Measurements from ENCODE around the gene LZTS2.
"Not testable (repeated sequence)": the region's sequence is repeated elsewhere in the genome, so short reads cannot be mapped to it uniquely, and the experiment has no call there.

LZTS2 gene

DNA sequence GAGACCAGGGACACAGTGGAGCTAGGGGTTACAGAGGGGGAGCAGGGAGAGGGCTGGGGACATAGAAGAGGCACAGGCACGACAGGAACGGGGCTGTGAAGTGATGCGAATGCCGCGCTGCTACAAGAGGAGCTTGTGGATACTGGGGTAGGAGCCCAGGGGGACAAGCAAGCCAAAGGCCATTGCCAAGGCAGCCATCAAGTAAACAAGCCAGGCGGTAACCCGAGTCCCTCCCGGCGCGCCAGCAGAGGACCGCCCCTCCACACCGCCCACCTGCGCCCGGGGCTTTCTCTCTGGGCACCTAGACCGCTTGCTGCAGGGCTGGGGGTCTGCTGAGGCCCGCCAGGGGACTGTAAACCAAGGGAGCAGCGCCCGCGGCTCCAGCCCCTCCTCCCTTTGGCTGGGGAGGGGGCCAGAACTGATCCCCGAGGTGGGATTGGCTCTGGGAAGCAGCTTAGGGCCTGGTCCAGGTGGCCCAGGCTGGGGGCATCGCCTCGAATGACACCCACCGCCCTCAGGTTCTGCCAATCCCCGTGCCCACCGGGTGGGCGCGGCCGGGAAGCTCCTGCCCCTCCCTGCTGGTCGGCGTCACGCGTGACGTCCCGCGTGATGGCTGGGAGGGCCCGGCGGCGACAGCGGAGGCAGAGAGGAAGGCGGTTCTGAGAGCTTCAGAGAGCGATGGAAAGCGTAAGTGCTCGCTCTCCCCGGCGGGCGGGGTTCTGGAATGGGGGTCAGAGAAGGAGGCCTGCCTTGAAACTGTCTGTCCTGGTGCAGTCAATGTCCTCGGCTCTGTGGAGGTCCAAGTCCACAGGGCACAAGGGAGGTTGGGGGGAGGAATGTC lies 32.4 kb downstream of the LZTS2 start:
- peak; percentile 53 for DNase-seq (ENCODE audit: low read depth in 2 of 2, low spot score in 1 of 2)

DNA sequence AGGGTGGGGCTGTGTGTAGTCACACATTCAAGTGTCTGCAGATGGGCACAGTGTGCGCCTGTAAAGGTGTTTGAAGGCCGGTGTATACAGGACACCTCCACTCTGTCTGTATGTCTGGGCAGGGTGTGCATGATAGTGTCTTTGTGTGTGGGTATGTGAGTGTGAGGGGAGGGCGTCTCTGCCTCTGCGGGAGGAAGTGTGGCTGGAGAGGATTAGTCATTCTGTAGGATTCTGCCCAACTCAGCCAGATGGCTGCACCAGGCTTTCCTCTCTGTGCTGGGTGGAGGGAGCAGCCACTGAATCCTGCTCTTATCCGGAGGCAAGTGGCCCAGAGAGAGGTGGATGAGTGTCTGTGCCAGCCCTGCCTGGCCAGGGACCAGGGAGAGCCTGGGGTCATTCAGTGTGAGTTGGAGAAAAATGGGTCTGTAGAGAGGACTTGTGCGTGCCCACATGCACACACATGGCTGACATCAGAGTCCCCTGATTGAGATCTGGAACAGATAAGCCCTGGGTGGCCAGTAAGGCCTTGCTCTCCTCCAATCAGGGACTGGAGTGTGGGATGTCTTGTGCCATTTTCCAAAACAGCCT lies 33.1 kb downstream of the LZTS2 start:
- peak; percentile 40 to 52 for DNase-seq (ENCODE audit: low read depth in 2 of 2, low spot score in 1 of 2)

DNA sequence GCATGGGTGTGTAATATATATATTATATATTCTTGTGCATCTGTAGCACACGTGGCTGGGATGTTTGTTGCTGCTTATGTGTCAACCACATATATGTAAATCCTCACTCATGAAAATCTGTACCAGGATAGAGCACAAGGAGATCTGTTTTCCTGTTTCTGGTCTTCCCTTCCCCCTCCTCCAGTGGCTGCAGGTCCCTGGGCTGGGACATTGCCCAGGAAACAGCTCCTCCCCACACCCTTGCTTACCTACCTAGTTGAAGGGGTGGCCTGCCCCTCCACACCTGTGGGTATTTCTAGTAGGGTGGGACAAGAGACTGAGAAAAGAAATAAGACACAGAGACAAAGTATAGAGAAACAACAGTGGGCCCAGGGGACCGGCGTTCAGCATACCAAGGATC lies 33.7 kb downstream of the LZTS2 start:
- no peak for DNase-seq (ENCODE audit: low read depth in 2 of 2, low spot score in 1 of 2)

DNA sequence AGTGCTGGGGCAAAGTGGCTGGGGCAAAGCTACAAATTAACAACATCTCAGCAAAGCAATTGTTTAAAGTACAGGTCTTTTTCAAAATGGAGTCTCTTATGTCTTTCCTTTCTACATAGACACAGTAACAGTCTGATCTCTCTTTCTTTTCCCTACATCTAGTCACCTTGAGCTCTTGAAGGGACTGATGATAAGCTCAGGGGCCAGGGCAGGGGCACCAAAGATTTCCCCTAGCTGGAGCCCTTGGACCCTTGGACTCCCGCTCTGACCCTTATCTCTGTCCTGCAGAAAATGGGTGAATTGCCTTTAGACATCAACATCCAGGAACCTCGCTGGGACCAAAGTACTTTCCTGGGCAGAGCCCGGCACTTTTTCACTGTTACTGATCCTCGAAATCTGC lies 34.8 kb downstream of the LZTS2 start:
- DNase-seq (ENCODE audit: low read depth in 2 of 2, low spot score in 1 of 2), result not testable (repeated sequence)

DNA sequence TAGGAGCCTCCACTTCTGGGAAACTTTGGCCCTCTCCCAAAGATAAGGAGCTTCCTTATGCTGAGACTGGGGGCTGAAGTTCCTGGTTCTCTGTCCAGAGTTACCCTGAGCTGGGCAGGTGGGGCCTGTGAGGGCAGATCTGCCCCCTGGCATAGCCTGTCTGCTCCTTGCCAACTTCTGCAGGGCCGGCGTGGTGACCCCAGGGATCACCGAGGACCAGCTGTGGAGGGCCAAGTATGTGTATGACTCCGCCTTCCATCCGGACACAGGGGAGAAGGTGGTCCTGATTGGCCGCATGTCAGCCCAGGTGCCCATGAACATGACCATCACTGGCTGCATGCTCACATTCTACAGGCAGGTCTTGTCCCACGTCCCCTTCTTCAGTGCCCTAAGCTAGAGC lies 35.7 kb downstream of the LZTS2 start:
- DNase-seq (ENCODE audit: low read depth in 2 of 2, low spot score in 1 of 2), result no peak

DNA sequence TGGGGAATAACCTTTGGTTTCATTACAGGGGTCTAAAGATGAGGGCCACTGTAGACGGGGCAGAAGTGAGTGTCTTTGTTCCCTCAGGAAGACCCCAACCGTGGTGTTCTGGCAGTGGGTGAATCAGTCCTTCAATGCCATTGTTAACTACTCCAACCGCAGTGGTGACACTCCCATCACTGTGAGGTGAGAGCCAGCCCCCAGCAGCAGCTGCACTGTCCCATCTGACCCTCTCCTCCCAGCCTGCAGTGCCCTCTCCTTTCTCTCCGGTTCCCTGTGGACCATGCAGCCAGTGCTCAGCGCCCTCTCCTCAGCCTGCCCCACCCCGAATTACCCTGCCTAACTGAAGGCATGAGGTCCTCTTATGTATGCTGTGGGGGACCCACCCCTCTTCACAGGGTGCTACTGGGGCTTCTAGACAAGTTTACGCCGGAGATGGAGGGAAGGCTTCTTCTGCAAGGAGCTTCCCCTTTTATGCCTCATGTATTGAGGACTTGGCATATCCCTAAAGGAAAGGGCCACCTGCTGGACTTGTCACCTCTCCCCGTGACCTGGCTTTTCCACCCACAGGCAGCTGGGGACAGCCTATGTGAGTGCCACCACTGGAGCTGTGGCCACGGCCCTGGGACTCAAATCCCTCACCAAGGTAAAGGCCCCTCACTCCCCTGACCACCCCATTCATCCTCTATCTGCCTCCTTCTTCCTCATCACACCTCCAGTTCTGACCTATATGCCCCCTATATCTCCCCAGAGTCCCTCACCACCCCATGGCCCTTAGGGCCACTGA lies 36.5 kb downstream of the LZTS2 start:
- DNase-seq (ENCODE audit: low read depth in 2 of 2, low spot score in 1 of 2), result no peak

DNA sequence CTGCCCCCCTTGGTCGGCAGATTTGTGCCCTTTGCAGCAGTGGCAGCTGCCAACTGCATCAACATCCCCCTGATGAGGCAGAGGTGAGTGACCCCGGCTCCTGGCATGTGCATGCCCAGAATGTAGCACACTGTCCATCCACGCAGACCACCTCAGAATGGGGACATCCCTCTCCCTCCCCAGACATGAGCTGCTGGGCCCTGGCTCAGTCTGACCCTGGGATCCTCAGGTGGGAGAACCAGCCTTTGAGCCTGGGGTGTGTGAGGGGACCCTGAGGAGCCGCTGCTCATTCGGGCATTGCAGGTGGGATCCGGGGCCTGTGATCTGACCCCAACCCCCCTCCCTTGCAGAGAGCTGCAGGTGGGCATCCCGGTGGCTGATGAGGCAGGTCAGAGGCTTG lies 37.1 kb downstream of the LZTS2 start:
- no peak for DNase-seq (ENCODE audit: low read depth in 2 of 2, low spot score in 1 of 2)

DNA sequence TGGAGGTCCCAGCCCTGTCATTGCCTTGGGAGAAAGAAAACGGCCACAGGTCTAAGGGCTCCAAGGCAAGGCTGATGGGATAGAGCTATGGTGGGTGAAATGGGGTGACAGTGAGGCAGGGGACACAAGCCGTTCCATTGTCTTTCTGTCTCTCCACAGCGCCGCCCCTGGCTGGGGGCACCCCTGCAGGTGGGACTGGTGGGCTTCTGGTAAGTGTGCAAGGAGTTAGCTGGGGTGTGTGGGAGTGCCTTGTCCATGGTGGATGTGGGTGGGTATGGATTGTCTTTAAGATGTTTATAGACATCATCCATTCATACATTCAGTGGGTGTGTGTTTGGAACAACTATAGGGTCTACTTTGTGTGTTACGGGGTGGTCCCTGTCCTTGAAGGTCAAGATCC lies 38.9 kb downstream of the LZTS2 start:
- no peak for DNase-seq (ENCODE audit: low read depth in 2 of 2, low spot score in 1 of 2)

DNA sequence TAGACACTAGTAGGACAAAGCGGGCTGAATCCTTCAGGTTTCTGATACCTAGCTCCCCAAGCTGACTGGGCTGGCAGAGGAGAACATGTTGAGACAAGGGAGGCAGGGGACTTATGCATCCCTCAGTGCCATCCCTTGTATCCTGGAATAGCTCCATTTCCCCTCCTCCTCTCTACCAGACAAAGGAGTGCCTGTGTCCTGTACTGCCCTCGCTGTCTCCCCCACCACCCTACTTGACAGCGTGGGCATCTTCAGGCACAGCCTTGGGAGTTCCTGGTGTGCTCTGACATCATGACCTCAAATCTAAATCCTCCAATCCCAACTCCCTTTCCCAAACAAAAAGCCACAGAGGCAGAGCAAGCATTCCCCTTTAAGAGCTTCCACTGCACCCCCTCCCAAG lies 40.5 kb downstream of the LZTS2 start:
- no peak for DNase-seq (ENCODE audit: low read depth in 2 of 2, low spot score in 1 of 2)

DNA sequence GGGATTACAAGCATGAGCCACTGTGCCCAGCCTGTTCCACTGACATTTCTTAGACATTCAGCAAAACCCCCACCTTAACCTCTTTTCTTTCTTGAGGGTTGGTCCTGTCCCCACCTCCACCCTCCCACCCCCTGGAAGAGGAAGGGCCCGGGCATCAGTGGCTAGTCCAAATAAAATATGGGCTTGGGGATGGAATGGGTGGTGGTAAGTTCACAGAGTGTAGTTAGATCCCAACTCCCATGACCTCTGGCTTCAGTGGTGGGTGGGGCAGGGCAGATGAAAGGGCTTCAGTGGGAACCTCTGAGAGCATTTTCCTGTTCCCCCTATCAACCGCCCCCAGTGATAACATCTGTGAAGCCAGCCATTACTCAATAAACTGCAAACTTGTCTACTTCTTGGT lies 41.2 kb downstream of the LZTS2 start:
- no peak for DNase-seq (ENCODE audit: low read depth in 2 of 2, low spot score in 1 of 2)

DNA sequence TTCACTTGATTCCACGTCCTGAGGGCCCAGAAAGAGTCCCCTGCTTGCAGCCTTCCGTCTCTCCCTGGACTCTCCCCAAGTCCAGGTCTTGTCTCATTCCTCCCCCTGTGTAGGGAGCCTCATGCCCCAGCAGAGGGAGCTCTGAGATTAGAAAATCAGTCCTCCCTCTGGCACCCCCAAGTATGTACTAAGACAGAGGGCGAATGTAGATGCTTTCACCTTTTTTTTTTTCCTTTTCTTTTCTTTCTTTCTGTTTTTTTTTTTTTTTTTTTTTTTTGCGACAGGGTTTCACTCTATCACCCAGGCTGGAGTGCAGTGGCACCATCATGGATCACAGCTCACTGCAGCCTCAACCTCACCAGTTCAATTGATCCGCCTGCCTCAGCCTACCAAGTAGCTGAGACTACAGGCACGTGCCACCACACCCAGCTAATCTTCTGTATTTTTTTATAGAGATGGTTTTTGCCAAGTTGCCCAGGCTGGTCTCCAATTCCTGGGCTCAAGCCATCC lies 41.7 kb downstream of the LZTS2 start:
- DNase-seq (ENCODE audit: low read depth in 2 of 2, low spot score in 1 of 2), result peak; percentile 47 to 49

DNA sequence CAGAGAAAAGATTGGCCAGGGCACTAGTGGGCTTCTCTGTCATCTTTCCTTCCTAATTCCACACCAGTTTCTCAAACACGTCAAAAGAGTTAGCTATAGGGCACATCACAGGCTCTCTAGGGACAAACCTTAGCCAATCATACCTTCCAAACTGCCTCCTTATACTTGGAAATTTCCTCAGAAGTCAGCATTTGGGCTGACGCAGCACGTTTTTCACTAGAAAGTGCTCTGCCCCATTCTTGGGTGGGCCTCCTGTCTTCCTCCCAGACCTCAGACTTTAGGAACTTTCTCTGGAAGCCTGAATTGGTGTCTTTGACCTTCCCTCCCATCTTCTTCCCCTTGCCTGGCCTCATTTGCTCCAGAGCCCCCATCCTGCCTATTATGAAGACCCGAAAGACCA lies 42.5 kb downstream of the LZTS2 start:
- no peak for DNase-seq (ENCODE audit: low read depth in 2 of 2, low spot score in 1 of 2)

DNA sequence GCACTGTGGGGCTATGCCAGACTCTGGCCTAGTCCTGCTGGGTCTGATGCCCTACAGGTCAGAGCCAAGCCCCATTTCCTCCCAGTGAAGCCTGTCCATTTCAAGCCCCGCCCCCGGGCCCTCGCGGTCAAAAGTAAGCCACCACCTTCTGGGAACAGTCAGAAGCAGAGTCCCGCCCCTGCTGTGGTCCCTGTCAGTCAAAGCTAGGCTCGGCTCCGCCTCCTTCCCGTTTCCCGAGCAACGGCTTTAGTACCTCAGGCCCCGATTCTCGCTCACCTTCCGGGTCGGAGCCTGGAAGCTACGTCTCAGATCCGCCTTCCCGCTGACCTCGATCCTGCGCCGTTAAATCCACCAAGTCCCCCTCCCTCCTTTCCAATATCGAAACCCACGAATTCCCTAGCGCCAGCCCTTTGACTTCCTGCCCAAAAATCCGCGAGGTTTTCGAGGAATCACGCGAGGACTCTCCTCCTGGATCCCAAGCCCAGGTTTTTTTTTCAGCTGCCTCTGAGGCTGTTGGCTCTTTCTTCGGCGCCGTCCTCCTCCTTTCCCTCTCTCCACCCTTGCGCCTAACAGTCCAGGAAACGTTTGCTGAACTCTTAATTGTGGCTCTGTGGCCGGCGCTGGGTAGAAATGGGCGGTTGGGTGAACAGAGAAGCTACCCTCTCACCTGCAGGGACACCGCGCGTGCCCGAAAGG lies 43.2 kb downstream of the LZTS2 start:
- DNase-seq (ENCODE audit: low read depth in 2 of 2, low spot score in 1 of 2), result peak; percentile 72 to 75

DNA sequence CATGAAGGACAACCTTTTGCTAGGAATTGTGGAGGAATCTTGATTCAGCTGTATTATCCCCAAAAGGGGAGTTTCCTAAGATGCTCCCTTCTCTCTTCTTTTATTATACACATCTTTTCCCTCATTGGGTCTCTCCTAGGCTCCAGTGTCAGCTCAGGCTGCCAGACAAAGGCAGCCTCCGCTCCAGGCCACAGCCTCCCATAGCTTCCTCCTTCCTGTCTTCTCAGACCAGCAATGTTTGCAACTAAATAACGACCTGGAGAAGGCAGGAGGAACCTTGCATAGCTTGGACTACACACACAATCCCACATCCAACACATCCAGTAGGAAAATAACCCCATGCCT lies 43.7 kb downstream of the LZTS2 start:
- no peak for DNase-seq (ENCODE audit: low read depth in 2 of 2, low spot score in 1 of 2)

DNA sequence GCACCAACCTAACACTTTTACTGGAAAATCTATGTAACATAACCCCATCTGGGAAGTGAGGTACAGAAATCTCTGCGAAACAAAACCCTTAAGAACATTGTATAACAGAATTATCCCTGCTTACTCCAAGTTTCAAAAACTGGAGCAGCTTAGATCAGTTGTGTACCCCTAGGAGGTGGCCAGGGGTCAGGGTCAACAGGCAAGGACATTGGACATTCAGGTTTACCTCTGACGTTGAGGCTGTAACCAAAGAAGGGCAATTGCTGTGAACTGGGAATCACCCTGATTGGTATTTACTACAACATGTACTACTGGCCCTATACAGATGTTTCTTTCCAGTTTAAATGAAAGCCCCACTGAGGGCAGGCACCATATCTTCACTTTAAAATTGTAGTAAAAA lies 44.5 kb downstream of the LZTS2 start:
- no peak for DNase-seq (ENCODE audit: low read depth in 2 of 2, low spot score in 1 of 2)

DNA sequence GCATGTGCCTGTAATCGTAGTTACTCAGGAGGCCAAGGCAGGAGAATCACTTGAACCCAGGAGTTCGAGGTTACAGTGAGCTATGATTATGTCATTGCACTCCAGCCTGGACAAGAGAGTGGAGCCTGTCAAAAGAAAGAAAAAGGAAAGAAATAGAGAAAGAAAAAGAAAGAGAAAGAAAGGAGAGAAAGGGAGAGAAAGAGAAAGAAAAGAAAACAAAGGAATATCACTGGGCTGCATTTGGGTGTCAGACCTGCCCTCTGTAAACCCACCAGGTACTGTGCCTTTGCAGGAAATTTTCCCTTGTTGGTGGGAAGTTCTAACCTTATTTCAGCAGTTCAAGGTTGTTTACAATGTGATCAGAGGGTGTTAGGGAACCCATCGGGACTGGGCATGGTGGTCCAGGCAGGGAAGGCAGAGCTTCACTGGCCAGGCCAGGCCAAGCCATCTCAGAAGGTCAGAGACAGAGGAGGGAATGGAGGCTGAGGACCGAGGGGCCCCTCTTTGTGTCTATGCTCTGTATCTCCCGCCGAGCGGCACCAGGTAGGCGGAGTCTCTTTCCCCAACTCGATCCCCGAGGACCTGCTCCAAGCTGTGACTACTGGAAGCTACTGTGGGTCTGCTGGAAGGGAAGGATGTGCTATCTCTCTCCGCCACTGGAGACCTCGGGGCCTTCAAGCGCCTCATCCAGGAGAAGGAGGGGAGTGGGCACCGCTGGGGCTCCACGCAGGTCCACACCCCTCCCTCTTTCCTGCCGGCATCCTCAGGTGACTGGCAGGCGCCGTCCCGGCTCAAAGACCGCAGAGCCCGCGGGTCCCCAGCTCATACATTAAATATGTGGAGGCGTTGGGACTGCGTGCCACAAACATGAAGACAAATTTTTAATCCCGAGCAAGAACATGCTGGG lies 47.0 kb downstream of the LZTS2 start:
- DNase-seq (ENCODE audit: low read depth in 2 of 2, low spot score in 1 of 2), result no peak

DNA sequence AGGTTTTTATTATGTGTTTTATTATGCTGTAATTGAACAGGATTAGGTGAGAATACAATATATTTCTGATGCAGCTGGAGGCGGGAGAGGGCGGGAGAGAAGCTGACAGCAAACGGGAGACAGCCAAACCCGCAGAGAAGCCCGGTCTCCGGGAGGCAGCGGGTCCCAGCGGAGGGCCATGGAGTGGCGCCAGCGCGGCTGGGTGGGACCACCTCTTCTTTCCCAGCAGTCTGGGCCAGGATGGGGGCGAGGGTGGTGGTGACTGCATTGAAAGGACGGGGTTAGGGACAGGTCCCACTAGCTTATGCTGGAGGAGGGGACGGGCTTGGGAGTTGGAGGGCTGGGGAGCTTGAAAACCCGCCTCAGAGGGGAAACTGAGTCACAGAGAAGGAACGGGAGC lies 47.7 kb downstream of the LZTS2 start:
- no peak for DNase-seq (ENCODE audit: low read depth in 2 of 2, low spot score in 1 of 2)

DNA sequence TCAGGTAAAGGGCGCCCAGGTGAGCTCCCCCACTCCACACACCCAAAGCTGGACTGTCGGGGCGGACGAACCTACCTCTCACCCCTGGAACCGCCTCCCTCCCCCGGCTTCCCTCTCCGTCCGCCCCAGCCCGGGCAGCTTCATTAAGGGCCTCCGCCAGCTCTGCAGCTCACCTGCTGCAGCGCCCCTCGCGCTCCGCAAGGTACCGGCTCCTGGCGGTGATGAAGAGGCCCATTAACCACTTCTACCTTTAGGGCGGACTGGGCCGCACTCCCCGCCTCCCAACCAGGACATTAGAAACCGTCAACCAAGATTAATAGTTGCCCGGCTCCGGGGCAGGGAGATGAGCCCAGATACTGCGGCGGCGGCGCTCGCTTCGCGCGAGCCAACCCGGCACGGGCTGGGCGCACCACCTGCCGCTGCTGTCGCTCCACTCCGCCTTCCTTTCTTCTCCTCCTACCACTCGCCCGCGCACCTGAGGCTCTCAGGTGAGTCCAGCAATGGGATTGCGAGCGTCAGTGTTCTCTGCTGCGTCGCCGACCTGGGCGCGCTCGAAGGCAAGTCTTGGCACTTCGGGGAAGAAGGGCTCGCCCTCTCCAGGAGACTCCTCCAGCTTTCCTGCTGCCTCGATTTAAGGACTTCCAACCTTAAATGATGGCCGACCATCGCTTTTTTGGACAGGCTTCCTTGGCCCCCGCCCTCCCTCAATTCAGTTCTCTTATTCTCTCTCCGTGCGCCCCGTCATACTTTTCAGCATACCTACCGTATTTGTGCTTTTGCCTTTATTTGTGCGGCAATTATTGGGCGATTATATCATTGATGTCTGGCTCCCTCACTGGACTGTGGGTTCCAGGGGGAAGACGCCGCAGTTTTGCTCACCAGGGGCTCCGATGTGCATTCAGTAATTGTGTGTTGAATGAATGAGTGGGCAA lies 48.6 kb downstream of the LZTS2 start:
- no peak for DNase-seq (ENCODE audit: low read depth in 2 of 2, low spot score in 1 of 2)
